HG03442 (cell line): ENCODE data around the gene NKD2.
"Not testable (repeated sequence)": the region's sequence is repeated elsewhere in the genome, so short reads cannot be mapped to it uniquely, and the experiment has no call there.

Experiments
- ATAC-seq: cut with Tn5 transposase; IDR thresholded peaks from one replicate; pipeline ENCODE4 v1.9.1; 2021; ENCODE audit warnings: mild to moderate bottlenecking, moderate library complexity; ENCODE audit not compliant: unreplicated experiment

The NKD2 gene

DNA sequence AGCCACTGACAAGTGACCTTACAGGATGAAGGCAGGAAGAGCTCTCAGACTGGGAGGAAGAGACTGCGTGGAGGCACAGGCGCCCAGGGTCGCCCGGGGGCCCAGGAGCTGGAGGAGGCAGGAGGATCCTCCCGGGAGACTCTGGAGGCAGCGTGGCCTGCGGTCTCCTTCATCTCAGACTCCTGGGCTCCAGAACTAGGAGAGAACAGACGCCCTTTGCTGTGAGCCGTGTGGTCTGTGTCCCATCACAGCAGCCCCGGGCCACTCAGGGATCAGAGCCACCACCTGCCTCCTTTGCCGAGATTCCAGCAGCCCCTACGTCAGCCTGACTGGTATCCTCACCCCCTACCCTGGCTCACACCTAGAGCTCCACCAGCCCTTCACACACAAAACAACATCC is 58.1 kb downstream of the NKD2 start:
- no peak for ATAC-seq

DNA sequence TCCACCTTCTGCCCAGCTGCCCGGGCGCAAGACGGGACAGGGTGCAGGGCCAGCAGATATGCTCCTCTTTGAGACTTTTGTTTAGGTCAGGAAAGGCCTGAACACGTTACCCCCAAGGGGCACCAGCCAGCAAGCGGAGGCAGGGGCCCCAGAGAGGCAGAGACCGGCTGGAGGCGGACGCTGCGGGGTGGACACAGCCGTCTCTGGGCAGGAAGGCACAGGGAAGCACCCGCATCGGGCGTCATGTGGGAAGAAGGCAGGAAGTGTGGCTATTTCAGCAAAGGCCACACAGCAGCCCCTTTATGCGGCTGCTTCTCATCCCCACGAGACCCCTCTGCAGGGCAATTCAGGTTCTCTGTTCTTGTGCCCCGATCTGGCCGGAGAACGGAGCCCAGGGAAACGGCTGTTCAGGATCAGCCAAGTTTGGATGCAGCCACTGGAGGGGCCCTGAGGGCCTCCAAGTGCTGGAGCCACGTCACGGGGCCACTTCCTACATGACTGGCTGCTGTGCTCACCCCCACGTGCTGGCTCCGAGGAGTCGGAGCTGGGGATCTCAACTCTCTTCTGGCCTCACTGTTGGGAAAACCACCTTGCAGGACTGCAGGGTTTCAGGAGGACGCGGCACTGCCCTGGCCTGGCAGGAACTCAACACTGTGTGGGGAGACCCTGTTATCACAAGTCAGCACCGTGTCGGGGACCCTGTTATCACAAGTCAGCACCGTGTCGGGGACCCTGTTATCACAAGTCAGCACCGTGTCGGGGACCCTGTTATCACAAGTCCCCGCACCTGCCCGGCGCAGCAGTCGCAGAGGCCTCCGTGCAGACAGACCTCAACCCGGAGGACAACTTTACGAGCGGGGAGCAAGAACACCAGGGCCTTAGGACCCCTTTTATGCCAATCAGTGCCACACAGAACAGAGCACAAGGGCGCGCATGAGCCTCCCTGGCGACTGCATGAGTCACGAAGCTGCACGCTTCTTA is 58.8 kb downstream of the NKD2 start:
- ATAC-seq = no peak

DNA sequence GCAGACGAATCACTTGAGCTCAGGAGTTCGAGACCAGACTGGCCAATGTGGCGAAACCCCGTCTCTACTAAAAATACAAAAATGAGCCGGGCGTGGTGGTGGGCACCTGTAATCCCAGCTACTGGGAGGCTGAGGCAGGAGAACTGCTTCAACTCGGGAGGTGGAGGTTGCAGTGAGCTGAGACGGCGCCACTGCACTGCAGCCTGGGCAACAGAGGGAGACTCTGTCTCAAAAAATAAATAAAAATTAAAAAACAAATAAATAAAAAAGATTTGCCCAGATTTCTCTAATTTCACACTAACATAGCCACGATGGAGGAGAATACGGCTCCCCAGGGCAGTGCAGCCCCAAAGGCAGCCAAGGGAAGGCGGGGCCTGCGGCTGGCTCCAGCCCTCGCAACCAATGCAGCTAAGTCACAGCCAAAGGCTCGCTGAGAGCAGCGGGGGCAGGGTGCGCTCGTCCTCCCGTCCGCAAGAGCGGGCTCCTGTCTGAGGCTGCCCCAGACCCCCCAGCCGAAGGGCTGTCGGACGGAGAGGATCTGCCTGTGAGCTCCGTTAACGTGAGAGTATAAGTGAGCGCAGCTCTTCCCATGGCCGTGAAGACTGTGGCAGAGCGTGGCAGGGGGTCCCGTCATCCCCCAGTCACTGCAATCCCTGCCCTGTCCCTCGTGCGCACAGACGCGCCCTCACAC is 59.7 kb downstream of the NKD2 start:
- ATAC-seq = no peak

DNA sequence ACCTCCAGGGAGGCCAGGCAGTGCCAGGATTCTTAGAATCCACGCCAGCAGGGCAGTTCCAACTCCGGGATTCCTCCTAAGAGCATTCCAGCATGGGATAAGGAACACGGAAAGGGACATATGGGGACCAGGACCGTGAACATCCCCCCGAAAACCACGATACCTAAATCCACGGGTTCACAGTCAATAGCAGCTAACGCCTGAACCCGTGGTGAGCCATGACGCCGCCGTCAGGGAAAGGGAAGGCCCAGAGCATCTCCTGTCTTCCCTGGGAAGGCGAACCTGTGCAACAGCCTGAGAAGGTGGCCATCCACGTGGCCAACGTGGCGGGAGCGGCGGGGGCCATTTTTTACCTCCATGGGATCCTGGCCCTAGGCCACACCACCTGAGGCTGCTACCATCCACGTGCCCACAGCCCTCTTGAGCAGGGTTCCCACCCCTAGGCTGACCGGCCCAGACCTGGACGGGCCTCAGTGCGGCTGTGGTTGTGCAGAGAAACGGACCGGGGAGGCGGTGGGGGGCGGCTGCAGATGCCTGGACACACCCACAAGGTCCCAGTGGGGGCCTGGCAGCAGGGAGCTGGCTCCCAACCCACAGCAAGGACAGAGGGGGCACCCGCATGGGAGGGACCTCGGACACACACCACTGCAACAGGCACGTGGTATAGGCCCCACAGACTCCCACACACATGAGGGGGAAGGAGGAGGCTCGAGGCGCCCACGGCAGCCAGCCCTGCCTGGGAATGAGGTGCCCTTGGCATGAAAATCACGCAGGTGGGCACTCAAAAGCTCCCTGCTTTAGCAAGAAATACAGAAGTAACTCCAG is 60.5 kb downstream of the NKD2 start:
- ATAC-seq = no peak

DNA sequence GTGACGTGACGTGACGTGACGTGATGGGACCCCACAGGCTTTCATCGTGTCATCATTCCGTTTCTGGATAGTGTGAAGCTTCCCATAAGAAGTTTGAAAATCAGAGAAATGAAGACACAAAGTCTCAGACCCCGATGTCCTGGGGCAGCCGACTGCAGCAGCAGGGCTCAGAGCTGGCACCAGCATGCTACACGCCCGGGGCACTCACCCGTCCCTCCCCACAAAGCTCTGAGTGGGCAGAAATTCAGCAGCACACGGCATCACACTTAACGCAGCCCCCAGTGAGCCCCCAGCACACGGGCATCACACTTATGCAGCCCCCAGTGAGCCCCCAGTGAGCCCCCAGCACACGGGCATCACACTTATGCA is 61.1 kb downstream of the NKD2 start:
- no peak for ATAC-seq

DNA sequence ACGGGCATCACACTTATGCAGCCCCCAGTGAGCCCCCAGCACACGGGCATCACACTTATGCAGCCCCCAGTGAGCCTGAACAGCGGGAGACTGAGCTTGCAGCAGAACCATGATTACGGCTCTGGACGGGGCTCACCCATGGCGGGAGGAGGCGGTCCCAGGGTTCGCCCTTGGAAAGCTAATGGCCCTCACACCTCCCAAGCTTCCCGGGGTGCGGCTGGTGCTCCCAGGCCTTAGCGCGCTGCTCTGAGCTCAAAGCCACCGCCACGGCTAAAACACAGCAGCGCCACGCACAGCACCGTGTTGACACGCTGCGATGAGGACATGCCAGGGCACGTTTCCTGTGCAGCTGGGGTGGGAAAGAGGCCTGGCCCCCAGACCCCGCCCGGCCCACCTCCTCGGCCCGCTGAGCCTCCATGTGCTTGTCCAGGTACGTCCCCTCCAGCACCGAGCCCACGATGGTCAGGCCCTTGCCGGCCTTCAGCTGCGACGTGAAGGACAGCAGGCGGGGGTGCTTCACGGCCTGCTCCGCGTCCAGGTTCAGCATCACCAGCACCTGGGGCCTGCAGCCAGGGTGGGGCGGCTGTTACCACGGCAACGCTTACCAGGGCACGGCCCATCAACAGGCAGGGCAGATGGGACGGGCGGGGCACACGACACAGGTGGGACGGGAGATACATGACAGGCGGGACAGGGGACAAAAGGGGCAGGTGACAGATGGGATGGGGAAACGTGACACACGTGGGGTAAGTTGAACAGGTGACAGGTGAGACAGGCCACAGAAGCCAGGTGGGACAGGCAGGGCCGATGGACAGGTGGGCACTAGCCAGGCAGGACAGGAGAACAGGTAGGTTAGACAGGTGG is 64.9 kb downstream of the NKD2 start:
- ATAC-seq = no peak

DNA sequence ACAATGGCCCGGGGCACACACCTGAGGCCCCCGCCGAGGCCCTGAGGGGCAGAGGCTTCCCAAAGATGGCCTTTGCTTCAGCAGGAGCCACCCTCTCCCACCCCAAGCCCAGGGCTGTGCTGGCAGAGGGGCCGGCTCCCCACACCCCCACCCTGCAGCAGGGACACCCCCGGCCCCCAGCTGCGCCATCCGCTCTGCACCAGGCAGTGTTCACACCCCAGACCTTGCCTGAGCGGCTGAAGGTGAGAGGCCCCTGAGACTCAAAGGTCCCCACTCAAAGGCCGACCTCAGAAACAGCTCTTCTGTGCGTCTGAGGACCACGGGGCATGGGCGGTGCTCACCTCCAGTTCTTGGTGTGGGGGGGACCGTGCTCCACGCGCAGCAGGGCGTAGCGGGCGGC is 65.6 kb downstream of the NKD2 start:
- no peak for ATAC-seq

DNA sequence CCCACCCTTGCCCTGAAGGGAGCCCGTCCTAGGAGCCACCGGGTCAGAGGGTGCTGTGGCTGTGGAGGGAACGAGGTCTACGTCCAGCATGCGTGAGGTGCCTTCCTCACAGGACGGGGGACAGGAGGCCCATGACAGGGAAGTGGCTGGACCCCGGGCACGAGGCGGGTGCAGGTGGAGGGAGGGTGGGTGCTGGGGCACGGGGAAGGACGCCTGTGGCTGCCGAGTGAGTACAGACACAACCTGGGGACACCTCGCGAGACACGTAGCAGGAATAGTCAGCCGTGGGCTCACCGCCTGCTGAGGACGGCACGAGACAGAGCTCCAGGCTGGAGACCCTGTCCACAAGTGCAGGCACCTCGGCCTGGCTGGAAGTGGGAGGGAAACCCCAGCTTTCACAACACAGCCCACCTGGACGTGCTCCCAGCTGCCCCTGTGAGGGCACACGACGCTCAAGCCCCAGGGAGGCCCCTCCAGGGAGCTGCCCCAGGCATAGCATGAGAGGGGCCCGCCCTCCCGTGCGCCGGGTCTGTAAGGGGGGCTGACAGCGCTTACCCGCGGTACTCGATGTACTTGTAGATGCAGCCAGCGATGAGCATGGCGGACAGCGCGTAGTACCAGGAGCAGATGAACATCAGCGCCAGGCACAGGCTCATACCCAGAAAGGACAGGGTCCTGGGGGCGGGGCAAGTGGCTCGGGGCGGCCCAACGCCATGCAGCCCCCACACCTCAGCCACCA is 66.4 kb downstream of the NKD2 start:
- no peak for ATAC-seq

DNA sequence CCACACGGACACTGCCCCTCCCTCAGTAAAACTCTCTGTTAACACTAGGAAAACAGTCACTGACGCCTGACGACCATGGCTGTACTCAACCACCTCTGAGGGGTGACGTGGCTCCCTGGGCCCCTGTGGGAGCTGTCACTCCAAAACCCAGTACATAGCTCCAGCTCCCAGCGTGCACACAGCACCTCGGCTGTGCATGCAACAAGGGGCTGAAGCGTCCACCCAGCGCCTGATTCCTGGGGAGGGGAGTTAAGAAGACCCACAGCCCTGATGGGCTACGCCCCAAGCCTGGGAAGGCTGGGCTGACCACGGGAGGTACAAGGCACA is 66.9 kb downstream of the NKD2 start:
- no peak for ATAC-seq

DNA sequence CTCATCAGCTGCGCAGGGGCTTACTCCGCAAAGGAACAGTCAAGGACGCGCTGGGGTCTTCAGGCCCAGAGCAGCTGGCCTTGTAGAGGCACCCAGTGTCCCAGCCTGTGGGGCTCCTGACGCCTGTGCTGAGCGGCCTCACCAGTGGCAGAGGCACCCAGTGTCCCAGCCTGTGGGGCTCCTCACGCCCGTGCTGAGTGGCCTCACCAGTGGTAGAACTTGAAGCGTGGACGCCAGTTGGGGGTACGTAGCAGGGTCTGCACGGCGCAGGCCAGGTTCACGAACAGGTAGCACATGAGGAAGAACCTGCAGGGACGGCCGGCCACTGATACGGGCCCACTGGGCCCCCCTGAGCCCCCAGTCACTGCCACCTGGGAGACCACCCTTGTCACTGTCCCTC is 67.3 kb downstream of the NKD2 start:
- no peak for ATAC-seq

DNA sequence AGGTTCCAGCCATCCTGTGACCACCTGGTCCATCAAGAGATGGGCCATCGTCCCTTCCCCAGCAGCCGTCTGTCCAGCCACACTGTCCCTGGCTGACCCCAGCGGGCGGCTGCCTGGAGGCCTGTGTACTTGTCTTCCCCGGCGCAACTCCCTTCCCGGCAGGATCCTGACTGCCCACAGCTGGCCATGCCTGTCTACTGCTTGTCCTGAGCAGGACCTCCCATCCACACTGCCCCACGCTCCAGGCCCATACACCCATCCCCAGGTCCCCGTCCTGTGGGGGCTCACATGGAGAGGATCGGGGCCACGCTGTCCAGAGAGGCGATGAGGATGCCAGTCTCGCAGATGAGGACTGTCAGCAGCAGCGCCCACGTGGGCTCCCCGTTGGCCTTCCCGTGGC is 67.8 kb downstream of the NKD2 start:
- ATAC-seq = no peak

DNA sequence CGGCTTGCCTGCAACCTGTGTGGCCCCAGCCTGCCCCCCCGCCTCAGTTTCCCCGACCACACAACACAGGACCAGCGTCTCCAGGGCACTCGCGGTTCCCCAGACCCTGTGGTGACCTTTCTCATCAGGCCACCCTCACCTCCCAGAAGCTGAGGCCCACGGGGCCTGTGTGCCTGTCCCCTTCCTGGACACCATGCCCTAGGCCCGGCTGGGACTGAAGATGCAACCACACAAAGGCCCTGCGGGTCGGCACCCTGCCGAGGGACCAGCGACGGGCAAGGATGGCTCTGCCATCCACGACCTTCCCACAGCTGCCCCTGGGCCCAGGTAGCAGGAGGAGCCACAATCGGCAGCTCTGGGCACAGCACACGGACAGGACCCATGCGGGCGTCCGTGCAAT is 68.4 kb downstream of the NKD2 start:
- no peak for ATAC-seq

DNA sequence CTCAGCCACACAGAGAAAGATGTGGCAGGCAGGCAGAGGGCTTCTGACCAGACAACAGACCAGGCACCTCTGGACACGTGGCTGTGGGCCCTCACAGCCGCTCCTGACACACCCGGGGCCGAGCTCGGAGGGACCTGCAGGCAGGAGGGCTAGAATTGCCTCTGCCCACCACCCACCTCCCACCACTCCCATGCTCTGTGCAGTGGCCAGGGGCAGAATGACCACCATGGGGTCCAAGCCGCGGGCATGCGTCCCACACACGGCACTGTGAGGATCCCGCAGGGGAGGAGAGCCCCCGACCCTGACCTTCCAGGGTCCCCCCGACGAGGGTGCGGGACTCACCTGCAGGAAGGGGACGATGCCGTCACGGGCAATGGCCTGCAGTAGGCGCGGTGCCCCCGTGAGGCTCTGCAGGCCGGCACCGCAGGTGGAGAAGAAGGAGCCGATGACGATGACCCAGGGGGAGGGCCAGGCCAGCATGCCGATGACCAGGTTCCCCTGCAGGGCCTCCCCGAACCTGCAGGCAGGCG is 69.0 kb downstream of the NKD2 start:
- ATAC-seq = no peak

DNA sequence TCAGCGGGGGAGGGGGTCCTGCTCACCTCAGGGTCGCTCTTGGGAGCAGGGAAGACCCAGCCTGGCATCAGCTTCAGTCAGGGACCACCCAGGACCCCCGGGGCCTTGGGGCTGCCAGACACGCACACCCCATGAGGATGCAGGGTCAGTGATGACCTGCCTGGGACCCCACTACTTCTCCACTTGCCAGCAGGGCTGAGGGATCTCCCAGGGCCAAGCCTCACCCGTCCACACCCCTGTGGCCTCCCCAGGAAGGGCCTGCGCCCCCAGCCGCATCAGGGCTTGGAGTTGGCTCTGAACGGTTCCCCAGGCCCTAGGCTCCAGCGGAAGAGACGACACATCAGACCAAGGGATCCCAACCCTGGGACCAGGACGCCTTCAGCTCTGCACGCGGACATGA is 69.6 kb downstream of the NKD2 start:
- ATAC-seq = no peak

DNA sequence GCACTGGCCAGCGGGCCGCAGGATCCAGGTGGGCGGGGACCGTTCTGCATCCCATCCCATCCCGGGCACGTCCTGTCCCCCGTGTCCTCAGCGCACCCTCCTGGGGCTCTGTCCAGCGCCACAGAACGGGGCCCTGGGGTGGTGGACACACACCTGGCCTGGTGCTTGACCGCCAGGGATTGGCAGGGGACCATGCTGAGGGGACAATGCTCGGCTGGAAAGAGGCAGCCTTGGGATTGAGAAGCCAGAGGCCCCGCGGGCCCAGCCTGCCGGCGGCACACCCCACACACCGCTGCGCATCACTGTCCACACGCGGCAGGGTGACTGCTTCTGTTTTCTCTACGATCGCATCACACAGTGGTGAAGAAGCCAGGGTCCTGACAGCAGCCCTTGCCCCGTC is 70.2 kb downstream of the NKD2 start:
- no peak for ATAC-seq

DNA sequence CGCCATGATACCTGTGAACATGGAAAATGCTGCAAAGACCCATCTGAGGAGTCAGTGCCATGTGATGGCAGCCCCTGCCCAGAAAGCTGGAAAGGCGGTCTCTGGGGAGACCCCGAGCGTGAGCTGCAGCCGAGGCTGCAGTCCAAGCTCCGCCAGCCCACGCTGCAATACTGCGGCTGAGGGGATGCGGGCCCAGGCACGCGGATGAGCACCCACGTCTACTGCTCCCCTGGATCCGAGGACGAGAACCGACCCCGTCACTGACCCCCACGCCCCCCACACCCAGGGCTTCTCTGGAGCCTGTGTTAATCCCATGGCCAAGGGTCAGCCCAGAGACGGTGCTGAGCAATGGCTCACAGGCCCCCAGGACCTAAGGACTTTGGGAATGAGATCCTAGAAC is 70.9 kb downstream of the NKD2 start:
- ATAC-seq = no peak

DNA sequence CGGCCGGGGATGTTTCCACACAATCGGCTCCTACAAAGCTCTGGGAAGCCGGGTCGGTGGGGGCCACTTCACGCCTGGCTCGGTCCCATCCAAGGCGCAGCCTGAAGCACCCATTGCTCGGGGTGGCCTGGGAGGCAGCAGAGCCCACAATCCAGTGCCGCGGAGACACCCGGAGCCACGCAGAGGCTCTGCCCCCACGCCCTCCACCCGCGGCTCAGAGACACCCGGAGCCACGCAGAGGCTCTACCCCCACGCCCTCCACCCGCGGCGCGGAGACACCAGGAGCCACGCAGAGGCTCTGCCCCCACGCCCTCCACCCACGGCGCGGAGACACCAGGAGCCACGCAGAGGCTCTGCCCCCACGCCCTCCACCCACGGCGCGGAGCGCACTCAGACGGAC is 71.4 kb downstream of the NKD2 start:
- no peak for ATAC-seq

DNA sequence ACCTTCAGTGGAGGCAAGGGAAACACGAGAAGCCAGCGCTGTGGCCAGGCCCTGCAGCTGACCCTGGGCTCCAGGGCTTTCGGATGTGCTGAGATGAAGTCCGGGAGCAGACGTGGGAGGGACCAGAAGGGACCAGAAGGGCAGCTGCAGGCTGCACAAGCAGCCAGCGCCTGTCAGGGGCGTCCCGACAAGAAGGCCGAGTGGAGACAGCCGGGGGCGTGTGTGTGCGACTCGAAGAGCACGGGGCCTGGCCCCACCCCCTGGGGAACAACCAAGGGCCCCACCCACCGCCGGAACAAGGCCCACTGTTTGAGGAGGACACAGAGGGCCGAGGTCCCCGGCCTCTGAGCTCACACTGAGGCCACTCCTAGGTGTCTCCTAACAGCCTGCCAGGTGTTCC is 71.8 kb downstream of the NKD2 start:
- no peak for ATAC-seq

DNA sequence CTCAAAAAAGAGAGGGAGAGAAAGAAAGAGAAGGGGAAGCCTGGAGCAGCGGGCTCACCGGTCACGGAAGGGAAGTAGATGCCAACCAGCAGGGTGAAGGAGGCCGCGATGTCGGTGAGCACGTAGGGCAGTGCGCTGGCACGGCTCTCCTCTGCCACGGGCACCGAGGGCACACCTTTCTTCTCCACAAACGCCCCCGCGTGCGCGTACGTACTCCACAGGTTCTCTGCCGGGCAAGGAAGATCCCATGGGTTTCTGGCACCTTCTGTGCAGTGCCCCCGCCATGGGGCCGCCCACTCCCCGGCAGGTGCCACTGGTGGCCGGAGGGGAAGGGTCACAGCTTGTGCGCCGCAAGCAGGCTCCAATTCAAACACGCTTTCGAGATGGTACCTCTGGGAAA is 72.9 kb downstream of the NKD2 start:
- ATAC-seq = no peak

DNA sequence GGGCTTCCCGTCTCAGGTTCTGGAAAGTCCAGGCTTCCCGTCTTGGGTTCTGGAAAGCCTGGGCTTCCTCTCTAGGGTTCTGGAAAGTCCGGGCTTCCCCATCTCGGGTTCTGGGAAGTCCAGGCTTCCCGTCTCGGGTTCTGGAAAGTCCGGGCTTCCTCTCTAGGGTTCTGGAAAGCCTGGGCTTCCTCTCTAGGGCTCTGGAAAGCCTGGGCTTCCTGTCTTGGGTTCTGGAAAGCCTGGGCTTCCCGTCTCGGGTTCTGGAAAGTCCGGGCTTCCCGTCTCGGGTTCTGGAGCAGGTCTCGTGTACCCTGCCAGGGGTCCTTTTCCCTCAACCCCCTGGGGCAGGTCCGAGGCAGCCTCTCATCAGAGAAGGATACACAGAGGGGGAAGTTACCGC is 74.4 kb downstream of the NKD2 start:
- not testable (repeated sequence) for ATAC-seq
